Naive thymus-derived CD4-positive, alpha-beta T cell (primary cell): ENCODE results near the gene EFHD2. TPM values are rescaled to one million over a fixed set of nuclear protein-coding genes. Genes with fewer than 3 reads are reported as not detected.

ENCODE experiments used
- ATAC-seq: fragments of 150-1000 bp; cut with Tn5 transposase; 2 replicates; pipeline ENCODE4 v1.10.0; 2021; ENCODE audit warnings: mild to moderate bottlenecking, moderate library complexity
- CTCF ChIA-PET: fragments of 350-600 bp; sonication (Branson Sonifier 250); formaldehyde crosslinking; loops from one replicate; lab custom pipeline; 2021; ENCODE audit warnings: antibody characterized with exemption; lab: Charles Lee
- POLR2A ChIA-PET: fragments of 350-600 bp; sonication (Branson Sonifier 250); formaldehyde crosslinking; loops from one replicate; lab custom pipeline; 2021; ENCODE audit warnings: antibody characterized with exemption, inconsistent platforms; lab: Charles Lee
- DNase-seq, 9 donors: peaks; one replicate each; pipeline versions ENCODE4 v3.0.0 to v3.0.0-alpha.2; 2020 to 2022; ENCODE audit warnings: mixed read lengths in 1 of 9
- H3K27ac ChIP-seq: one replicate; pipeline ENCODE4 v1.7.0; 2013; ENCODE audit warnings: mild to moderate bottlenecking, low read depth, low read length, moderate library complexity
- H3K27me3 ChIP-seq, 2 donors: one replicate each; pipeline ENCODE4 v1.7.0; 2013; ENCODE audit warnings: low read length in 2 of 2, mild to moderate bottlenecking in 2 of 2, moderate library complexity in 2 of 2; ENCODE audit not compliant: control insufficient read depth in 2 of 2, insufficient read depth in 2 of 2
- H3K36me3 ChIP-seq, 3 experiments: 1 replicate in 2 of 3; 2 replicates in 1 of 3; pipeline ENCODE4 v1.7.0; 2013; ENCODE audit warnings: low read length in 3 of 3, mild to moderate bottlenecking in 3 of 3, moderate library complexity in 1 of 3; ENCODE audit not compliant: insufficient read depth in 3 of 3, control insufficient read depth in 2 of 3
- H3K4me1 ChIP-seq, 2 donors: one replicate each; pipeline ENCODE4 v1.7.0; 2013; ENCODE audit warnings: low read length in 2 of 2, mild to moderate bottlenecking in 2 of 2, moderate library complexity in 1 of 2; ENCODE audit not compliant: control insufficient read depth in 2 of 2, insufficient read depth in 2 of 2
- H3K4me3 ChIP-seq: 2 replicates; pipeline ENCODE4 v1.7.0; 2013; ENCODE audit warnings: mild to moderate bottlenecking, low read length
- H3K9me3 ChIP-seq, 3 experiments: 1 replicate in 2 of 3; 2 replicates in 1 of 3; pipeline ENCODE4 v1.7.0; 2013; ENCODE audit warnings: low read length in 3 of 3; ENCODE audit not compliant: control insufficient read depth in 2 of 3
- H3K27ac Mint-ChIP-seq, 9 donors: one replicate each; pipeline ENCODE4 v1.8.0; 2020 to 2022; ENCODE audit warnings: mixed read lengths in 9 of 9, mild to moderate bottlenecking in 8 of 9, moderate library complexity in 5 of 9, inconsistent platforms in 2 of 9
- H3K27me3 Mint-ChIP-seq, 5 donors: one replicate each; pipeline ENCODE4 v1.8.0; 2021 to 2022; ENCODE audit warnings: mixed read lengths in 5 of 5, mild to moderate bottlenecking in 1 of 5
- H3K36me3 Mint-ChIP-seq, 5 donors: one replicate each; pipeline ENCODE4 v1.8.0; 2020 to 2022; ENCODE audit warnings: mixed read lengths in 5 of 5, mild to moderate bottlenecking in 3 of 5, inconsistent platforms in 1 of 5
- H3K4me1 Mint-ChIP-seq, 7 donors: one replicate each; pipeline ENCODE4 v1.8.0; 2020 to 2022; ENCODE audit warnings: mixed read lengths in 7 of 7, mild to moderate bottlenecking in 3 of 7, inconsistent platforms in 1 of 7
- H3K4me3 Mint-ChIP-seq, 10 donors: one replicate each; pipeline ENCODE4 v1.8.0; 2020 to 2022; ENCODE audit warnings: mild to moderate bottlenecking in 10 of 10, mixed read lengths in 10 of 10, moderate library complexity in 6 of 10, inconsistent platforms in 2 of 10
- H3K9me3 Mint-ChIP-seq, 11 donors: one replicate each; pipeline ENCODE4 v1.8.0; 2020 to 2022; ENCODE audit warnings: mixed read lengths in 11 of 11, mild to moderate bottlenecking in 4 of 11, inconsistent platforms in 1 of 11, moderate library complexity in 1 of 11
- intact Hi-C, 2 donors: fragments of 100-400 bp; cut with micrococcal nuclease; formaldehyde crosslinking; loops; one replicate each; pipeline ENCODE4 v1.15.1; 2023
- polyA plus RNA-seq, 2 donors: library from polyadenylated mRNA; unstranded; fragments of 300-500 nt; fragmentation: Illumina TruSeq; gene quantifications; one replicate each; pipeline ENCODE4 v1.2.3, GENCODE V29; 2021
- total RNA-seq, 6 experiments: library from RNA in 5 of 6; stranded (reverse) in 5 of 6; gene quantifications; 1 replicate in 5 of 6; 2 replicates in 1 of 6; pipeline ENCODE4 v1.2.3 and lab custom pipeline; 2021 to 2026

The EFHD2 gene
- total and polyA plus RNA-seq, 7 experiments from 2014 or later: 21.0 to 258 (median 32.0) TPM

DNA sequence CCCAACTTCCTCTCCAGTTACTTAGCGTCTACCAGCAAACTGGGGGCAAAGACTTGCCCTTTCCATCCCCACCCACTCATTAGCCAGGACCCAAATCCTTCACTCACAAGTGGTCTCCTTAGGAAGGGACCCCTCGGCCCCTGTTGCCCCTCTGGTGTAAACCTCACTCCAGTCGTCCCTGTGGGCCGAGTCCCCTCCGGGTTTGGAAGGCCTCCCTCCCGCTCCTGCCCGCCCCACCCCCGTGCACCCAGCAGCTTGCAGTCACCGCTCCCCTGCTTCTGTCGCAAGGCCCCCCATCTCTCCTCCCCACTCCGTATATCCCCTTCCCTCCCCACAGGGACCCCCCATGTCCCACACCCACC is 1.2 kb downstream of the EFHD2 start:
- ChIA-PET POLR2A (interaction anchor here (0.9 kb wide), 1 partner anchor 10 kb away, joined by 3 read pairs; no protein-coding TSS in a partner anchor), CTCF (interaction anchor here (1.3 kb wide), 1 partner anchor 87 kb away, joined by 3 read pairs; no protein-coding TSS in a partner anchor)
- Histone ChIP-seq H3K4me3 (peak overlapping the region; percentile 77), H3K36me3 (peaks cover 0 to 10% (median 0%) of the 10 kb centered on the region in 3 experiments), H3K9me3 (no peaks in the 10 kb centered on the region), H3K4me1 (peaks cover 23 to 70% of the 10 kb centered on the region in 2 donors), H3K27me3 (no peaks in the 10 kb centered on the region), H3K27ac (peak overlapping the region; percentile 94)
- Mint-ChIP-seq H3K4me1 (peaks cover 6 to 61% (median 41%) of the 10 kb centered on the region in 7 donors), H3K27me3 (peaks cover 0 to 26% (median 0%) of the 10 kb centered on the region in 5 donors), H3K9me3 (no peaks in the 10 kb centered on the region), H3K4me3 (peak overlapping the region; percentile 87 to 99 (median 92)), H3K27ac (peak overlapping the region; percentile 55 to 97 (median 92)), H3K36me3 (peaks cover 0 to 24% (median 0%) of the 10 kb centered on the region in 5 donors)
- intact Hi-C loops: loop anchor here in 1 of 2 donors (1.0 kb wide), 1 partner anchor 113 kb away; the partner anchor contains the start of gene CASP9
- ATAC-seq: no peak
- no peak for DNase-seq

DNA sequence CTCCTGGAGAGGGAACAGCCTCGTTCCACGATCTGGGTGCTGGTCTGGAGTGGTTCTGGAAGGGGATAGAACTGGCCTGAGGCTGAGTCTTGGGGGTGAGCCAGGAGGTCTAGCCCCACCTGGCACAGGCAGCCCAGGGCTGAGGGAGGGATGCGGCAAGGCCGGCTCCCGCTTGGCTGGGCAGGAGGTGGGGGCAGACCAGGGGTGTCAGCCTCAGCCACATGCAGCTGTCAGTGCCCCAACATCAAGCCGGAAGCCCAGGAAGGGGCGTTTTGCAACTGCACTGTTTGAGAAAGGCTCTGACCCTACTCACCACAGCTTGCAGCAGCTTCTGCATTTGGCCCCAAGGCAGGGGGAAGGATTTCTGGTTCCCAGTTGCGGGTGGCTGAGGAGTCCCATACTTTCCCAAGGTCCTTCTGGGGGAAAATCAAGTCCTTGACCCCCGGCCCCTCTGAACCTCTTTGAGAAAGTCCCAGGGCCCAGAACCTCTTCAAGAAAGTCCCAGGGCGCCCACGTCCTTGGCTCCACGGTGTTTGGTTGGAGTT is 2.0 kb downstream of the EFHD2 start:
- intact Hi-C loops: no loop called here
- Histone ChIP-seq H3K4me3 (peak overlapping the region; percentile 77), H3K4me1 (peaks cover 31 to 74% of the 10 kb centered on the region in 2 donors), H3K36me3 (peaks cover 0 to 10% (median 0%) of the 10 kb centered on the region in 3 experiments), H3K27me3 (no peaks in the 10 kb centered on the region), H3K9me3 (no peaks in the 10 kb centered on the region), H3K27ac (peak overlapping the region; percentile 94)
- ChIA-PET POLR2A (interaction anchor here (0.6 to 0.7 kb wide), 2 partner anchors 160 to 422 kb away, joined by 3 read pairs; no protein-coding TSS in a partner anchor), CTCF (interaction anchor here (1.3 kb wide), 1 partner anchor 88 kb away, joined by 3 read pairs; no protein-coding TSS in a partner anchor)
- Mint-ChIP-seq H3K4me1 (peaks cover 13 to 68% (median 49%) of the 10 kb centered on the region in 7 donors), H3K27ac (peak overlapping the region; percentile 21 to 95 (median 78)), H3K4me3 (peak overlapping the region; percentile 72 to 99 (median 92)), H3K36me3 (peaks cover 0 to 26% (median 0%) of the 10 kb centered on the region in 5 donors), H3K27me3 (peaks cover 0 to 22% (median 0%) of the 10 kb centered on the region in 5 donors), H3K9me3 (no peaks in the 10 kb centered on the region)
- peak in 4 of 9 donors; percentile 17 to 42 (median 20) for DNase-seq
- ATAC-seq: peak; percentile 38

DNA sequence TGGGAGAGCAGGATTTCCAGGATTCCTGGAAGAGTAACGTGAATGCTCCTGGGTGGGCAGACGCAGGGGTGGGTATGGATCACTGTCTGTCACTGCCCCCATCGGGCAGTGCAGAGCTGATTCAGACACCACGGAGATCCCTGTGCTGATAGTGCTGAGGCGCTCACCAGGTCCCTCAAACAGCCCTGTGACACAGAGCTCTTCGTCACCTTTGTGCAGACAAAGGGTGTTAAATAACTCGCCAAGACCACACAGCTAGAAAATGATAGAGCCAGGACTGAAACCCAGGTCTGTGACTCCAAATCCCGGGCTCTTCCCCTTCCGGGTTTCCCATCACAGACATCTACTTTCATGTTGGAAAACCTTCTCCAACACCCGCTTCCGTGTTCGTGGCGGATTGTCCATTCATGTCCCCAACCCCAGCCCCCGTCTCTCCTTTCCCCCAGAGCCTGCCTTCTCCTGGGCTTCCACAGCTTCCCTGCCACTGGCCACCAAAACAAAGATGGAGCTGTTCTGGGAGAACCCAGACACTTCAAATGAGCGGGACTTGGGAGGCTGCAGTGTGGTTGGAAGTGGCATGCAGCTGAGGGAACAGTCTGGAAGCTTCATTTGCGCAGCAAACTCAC is 2.6 kb downstream of the EFHD2 start:
- H3K27me3 ChIP-seq: no peaks in the 10 kb centered on the region
- ChIA-PET POLR2A (interaction anchor here (0.7 to 0.9 kb wide), 2 partner anchors 14 to 421 kb away, joined by 3 to 4 read pairs; no protein-coding TSS in a partner anchor), CTCF (interaction anchor here (0.5 kb wide), 1 partner anchor 1882 kb away, joined by 3 read pairs; no protein-coding TSS in a partner anchor)
- Mint-ChIP-seq H3K4me3 (peak overlapping the region; percentile 72 to 99 (median 92)), H3K4me1 (peaks cover 18 to 68% (median 55%) of the 10 kb centered on the region in 7 donors), H3K9me3 (no peaks in the 10 kb centered on the region), H3K36me3 (peaks cover 0 to 26% (median 0%) of the 10 kb centered on the region in 5 donors), H3K27ac (peak overlapping the region in 7 of 9 donors; percentile 38 to 95 (median 73)), H3K27me3 (peaks cover 0 to 16% (median 0%) of the 10 kb centered on the region in 5 donors)
- intact Hi-C loops: no loop called here
- H3K4me1 ChIP-seq: peaks cover 37 to 75% of the 10 kb centered on the region in 2 donors
- ATAC-seq: peak; percentile 31
- H3K9me3 ChIP-seq: no peaks in the 10 kb centered on the region
- H3K4me3 ChIP-seq: peak overlapping the region; percentile 77
- H3K36me3 ChIP-seq: peaks cover 0 to 10% (median 0%) of the 10 kb centered on the region in 3 experiments
- no peak for DNase-seq
- H3K27ac ChIP-seq: no peak overlapping the region

DNA sequence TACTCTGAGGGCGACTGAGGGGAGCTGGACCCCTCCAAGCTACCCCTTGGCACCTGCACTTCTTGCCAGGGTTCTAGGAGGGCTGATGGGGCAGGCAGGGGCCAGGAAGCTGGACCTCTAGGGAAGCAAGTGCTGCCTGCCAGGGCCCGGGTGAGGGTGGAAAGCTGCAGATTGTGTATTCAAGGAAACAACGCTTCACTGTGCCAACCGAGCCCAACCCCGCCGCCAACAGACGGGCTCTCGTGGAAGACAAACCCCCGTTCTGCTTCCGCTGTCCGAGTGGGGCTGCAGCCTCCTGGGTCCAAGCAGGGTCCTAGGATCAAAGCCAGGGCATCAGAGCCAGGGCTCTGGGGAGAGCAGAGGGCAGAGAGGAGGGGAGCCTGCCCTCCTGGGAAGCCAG is 3.2 kb downstream of the EFHD2 start:
- Histone ChIP-seq H3K36me3 (peaks cover 0 to 10% (median 0%) of the 10 kb centered on the region in 3 experiments), H3K4me3 (no peak overlapping the region), H3K4me1 (peaks cover 40 to 75% of the 10 kb centered on the region in 2 donors), H3K27me3 (no peaks in the 10 kb centered on the region), H3K9me3 (no peaks in the 10 kb centered on the region), H3K27ac (no peak overlapping the region)
- peaks cover 22 to 72% (median 60%) of the 10 kb centered on the region in 7 donors for H3K4me1 Mint-ChIP-seq
- DNase-seq: no peak
- intact Hi-C loops: no loop called here
- ATAC-seq: no peak
- peaks cover 0 to 28% (median 0%) of the 10 kb centered on the region in 5 donors for H3K36me3 Mint-ChIP-seq
- no peaks in the 10 kb centered on the region for H3K9me3 Mint-ChIP-seq
- H3K27me3 Mint-ChIP-seq: peaks cover 0 to 11% (median 0%) of the 10 kb centered on the region in 5 donors
- ChIA-PET POLR2A (interaction anchor here (0.9 kb wide), 1 partner anchor 13 kb away, joined by 4 read pairs; no protein-coding TSS in a partner anchor), CTCF (no interaction called here)
- H3K4me3 Mint-ChIP-seq: peak overlapping the region in 7 of 10 donors; percentile 87 to 99 (median 92)
- H3K27ac Mint-ChIP-seq: peak overlapping the region in 5 of 9 donors; percentile 41 to 95 (median 73)

DNA sequence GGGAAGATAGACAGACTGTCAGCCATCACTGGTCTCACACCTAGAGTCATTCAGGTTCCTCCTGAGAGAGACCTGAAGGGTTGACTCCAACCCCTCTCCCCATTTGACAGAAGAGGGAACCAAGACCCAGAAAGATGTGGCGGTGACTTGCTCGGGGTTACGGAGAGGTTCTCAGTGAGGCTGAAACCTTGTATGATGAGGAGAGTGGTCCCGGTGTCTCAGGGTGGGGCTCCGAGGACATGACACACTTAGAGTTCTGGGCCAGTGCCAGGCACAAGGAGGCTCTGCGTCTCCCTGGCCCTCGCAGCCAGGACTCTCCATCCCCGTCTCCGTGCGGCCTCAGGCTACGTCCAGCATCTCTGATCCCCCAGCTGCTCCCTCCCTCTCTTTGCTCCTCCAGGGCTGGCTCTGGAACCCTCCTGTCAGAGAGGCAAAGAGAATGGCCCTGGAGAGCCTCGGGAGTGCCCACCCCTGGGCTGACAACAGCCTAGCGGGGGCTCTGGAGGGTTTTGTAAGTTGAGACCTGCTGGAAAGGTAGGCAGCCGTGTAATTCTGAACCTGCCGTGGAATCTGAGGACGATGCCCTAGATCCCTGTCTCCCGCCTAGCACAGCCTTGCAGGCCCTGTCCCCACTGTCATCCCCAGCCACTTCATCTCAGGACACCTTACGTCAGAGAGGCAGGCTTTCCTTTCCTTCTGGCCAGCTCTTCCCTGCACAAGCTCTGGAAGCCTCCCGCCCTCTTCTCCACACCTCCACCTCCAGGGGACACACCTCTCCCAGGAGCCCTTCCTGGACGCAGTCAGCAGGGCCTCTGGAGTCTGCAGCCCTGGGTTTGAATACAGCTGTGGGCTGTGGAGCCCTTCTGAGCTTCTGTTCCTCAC is 4.1 kb downstream of the EFHD2 start:
- CTCF ChIA-PET: no interaction called here
- H3K4me3 Mint-ChIP-seq: peak overlapping the region in 4 of 10 donors; percentile 11 to 56 (median 50)
- intact Hi-C loops: no loop called here

More for the DNA sequence above, 4.1 kb downstream of the EFHD2 start:
- Mint-ChIP-seq H3K4me1 (peaks cover 22 to 74% (median 64%) of the 10 kb centered on the region in 7 donors), H3K27ac (peak overlapping the region in 5 of 9 donors; percentile 23 to 88 (median 46)), H3K27me3 (peaks cover 0 to 5% (median 0%) of the 10 kb centered on the region in 5 donors), H3K9me3 (no peaks in the 10 kb centered on the region), H3K36me3 (peaks cover 0 to 33% (median 0%) of the 10 kb centered on the region in 5 donors)
- DNase-seq: no peak
- H3K4me1 ChIP-seq: peaks cover 40 to 66% of the 10 kb centered on the region in 2 donors
- POLR2A ChIA-PET: no interaction called here
- no peak overlapping the region for H3K4me3 ChIP-seq
- no peaks in the 10 kb centered on the region for H3K27me3 ChIP-seq
- no peaks in the 10 kb centered on the region for H3K9me3 ChIP-seq
- H3K36me3 ChIP-seq: peaks cover 0 to 10% (median 0%) of the 10 kb centered on the region in 3 experiments
- H3K27ac ChIP-seq: no peak overlapping the region
- ATAC-seq: no peak
